GM18909 (cell line): ENCODE measurements around the gene SOX11.

Experiments
- ATAC-seq: cut with Tn5 transposase; IDR thresholded peaks from one replicate; pipeline ENCODE4 v1.9.1; 2021; ENCODE audit warnings: mild to moderate bottlenecking; ENCODE audit not compliant: unreplicated experiment, poor library complexity

The SOX11 gene

DNA sequence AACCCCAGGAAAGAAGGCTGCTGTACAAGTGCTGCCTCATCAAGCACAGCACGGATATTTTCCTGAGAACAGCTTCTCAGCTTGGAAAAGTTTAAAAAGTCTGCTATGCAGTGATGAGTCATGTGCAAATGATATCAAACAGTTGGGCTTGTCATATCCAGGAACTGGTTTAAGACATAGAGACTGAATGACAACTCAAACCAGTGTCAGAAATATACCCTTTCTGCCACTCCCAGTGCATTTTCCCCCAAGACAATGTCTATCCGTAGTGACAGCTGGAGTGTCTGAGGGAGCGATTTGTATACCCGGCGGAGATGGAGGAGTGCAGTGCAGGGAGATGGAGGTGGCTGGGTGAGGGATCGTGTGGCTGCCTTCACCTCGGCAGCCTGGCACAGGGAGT is 28.2 kb downstream of the SOX11 start:
- ATAC-seq: no peak

DNA sequence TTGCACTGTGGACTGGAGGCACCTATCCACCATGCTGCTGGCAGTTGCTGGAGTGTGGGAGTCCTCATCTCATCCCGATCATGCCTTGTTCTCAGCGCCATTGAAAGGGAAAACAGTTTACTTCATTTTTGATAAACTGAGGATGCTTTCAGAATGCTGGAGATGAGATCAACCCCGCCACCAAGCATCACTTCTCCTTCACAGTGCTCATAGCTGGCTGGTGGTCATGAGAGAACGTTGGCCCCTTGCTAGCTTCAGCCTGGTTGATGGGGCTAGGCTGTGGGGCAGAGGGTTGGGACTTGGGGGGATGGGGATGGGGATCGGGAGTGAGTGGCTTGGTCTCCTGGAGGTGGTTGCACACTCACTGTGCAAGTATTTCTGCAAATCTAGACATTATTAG is 30.1 kb downstream of the SOX11 start:
- ATAC-seq: no peak

GRCh38 chr2:5723791-5724735 is 31.9 kb downstream of the SOX11 start:
- ATAC-seq: no peak

DNA sequence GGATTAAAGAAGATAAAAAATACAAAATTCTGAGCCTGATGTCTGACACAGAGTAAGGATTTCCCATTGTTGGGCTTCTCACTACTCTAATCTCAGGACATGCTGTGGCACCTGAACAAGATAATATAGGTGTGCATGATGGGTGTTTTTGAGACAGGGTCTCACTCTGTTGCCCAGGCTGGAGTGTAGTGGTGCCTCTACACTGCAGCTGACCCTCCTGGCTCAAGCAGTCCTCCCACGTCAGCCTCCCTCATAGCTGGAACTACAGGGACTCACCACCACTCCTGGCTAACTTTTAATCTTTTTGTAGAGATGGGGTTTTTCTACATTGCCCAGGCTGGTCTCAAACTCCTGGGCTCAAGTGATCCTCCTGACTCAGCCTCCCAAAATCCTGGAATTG is 32.9 kb downstream of the SOX11 start:
- ATAC-seq: no peak

- ATAC-seq: no peak
Measured at GRCh38 chr2:5725794-5726463, 33.7 kb downstream of the SOX11 start.

DNA sequence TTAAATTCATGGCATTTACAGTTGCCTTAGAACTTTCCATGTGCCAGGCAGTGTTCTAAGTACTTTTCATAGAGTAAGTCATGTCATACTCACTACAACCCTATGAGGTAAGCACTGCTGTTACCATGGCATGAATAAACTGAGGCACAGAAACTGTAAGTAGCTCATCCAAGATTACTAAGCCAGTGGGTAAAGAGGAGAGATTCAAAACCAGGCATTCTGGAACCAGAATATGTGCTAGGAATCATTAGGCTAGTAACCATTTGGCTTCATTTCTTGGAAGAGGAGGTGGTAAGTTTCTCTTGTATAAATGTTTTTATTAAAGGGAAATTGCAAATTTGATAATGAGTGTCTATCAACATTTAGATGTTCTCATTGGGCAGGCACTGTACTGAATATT is 35.1 kb downstream of the SOX11 start:
- no peak for ATAC-seq

GRCh38 chr2:5729416-5729815 is 37.2 kb downstream of the SOX11 start:
- ATAC-seq: no peak

DNA sequence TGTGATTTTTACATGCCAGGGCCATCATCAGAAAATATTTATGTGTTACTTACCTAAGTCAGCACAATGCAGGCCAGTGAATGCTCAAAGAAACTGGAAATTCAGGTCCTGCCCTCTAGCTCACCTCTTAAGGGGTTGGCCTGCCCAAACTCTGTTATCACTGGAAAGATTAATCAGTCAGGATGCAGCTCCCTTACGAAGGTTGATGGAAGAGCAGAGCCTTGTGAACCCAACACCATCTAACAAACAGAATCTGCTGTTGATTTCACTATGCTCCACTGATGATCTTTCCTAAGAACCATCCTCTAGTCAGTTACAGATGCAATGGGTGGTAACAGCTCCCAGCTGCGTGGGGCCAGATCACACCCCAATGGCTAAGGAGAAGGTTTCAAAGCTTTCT is 38.2 kb downstream of the SOX11 start:
- no peak for ATAC-seq

GRCh38 chr2:5734859-5735520 is 42.8 kb downstream of the SOX11 start:
- ATAC-seq: no peak

DNA sequence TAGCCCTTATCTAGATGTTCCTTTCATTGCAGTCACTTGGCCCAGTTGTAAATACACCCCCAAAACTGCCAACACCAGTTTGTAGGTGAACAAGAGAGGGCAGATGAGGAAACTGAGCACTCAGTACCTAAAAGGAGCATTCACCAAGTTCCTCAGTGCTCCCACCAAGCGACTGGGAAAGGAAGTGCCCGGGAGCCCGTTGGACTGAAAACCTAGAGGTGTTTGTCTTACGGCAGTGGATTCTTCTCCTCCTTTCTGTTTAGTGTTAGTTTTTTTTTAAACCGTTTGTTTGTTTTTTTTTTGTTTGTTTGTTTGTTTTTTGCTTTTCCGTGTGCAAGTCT is 43.3 kb downstream of the SOX11 start:
- no peak for ATAC-seq

GRCh38 chr2:5736050-5736449 is 43.9 kb downstream of the SOX11 start:
- no peak for ATAC-seq

DNA sequence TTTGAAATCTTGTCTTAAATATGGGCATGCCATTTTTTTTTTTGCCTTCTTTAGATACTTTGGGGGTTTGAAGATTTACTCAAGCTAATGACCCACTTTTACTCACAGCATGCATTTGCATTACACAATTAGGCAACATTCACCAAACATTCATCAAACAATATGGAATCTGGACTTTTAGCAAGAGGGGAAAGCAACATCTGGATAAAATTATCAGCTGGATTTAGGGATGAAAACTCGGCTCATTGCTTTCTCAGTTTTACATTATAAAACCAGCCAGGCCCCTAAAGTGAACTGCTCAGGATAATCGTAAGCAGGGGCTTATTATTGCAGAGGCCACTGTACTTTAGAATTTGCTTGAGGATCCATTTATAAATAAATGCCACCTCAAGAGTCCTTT is 44.7 kb downstream of the SOX11 start:
- no peak for ATAC-seq

DNA sequence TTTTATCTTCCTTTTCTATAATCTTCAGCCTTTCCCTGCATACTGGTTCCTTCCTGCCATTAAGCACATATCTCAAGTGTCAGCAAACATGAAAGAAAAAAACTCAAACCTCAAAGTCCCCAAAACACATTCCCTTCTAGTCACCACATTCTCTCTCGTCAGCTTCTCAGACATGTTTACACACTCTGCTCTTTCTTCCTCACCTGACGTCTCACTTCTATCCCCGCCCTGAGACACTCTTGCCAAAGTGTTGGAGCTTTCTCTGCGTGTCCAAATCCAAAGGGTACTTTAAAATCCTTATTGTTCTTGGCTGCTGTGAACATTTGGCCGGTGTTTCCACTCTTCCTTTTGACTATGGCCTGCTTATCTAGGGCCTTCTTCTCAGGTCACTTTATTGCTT is 47.9 kb downstream of the SOX11 start:
- ATAC-seq: no peak

DNA sequence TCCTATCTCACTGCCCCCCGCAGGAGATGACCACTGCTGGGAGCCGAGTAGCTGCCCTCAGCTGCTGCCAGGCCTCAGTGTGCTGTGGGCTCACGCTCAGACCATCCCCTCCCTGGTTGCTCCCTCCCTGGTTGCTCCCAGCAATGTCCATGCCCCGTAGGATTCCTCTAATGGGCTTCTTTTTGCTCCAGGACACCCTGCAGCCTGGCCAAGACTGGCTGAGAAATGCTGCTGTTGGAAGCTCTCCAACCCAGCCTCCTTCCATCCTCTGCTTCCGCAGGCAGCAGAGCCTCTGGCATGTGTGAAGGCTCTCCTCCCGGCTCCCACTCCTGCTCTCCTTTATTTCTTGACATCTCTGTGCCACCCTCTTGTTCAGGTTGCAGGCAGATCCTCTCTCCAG is 48.6 kb downstream of the SOX11 start:
- ATAC-seq: no peak

DNA sequence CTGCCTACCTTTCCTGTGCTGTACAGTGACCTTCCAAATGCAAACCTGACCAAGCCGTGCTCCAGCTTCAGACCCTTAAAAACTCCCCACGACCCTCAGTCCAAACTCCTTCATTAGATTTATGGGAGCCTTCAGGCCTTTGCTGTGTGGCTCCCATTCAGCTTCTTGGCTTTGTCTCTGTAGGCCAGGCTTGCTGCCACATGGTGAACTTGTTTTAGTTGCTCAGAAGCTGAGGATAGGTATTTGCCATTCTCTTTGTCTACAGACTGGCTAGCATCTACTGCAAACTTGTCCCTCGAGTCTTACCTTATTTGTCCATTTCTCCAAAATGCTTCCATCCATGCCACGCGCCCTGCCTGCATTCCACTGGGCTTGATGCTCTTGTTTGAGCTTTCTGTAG is 49.1 kb downstream of the SOX11 start:
- no peak for ATAC-seq

DNA sequence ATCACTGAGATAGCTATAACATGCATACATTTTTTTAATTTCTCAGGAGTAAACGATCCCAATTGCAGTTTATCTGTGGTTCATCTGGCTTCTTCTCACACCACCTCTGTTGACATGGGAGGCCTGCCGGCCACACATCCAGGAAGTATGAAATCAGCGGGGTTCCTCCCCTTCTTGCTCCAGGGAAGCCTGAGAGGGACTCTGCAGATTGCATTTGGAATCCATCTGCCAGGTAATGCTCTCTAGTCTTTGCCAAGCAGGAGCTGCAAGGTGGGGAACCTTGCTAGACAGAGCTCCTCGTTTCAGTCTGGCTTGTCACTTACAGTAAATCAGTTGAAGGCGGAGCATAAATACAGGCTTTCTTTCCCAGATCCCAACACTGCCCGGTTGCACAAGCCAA is 49.9 kb downstream of the SOX11 start:
- ATAC-seq: no peak

GRCh38 chr2:5748391-5748790 is 56.2 kb downstream of the SOX11 start:
- no peak for ATAC-seq

DNA sequence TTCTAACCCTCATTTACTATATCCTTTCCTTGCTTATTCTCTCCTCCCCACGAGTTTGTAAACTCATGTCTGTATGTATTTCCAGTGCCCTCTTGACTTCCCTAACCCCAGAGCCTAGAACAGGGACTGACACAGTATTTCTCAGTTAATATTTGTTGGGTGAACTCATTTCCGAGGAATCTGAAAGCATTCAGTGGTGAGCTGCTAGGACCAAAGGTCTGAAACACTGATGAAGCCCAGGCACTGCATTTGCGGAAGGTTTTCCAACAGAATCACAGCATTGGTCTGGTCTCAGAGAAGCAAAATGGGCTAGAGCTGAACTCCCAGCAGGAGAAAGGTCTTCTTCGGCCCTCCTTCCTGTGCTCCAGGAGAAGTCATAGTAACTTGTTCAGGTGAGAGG is 56.8 kb downstream of the SOX11 start:
- ATAC-seq: no peak

DNA sequence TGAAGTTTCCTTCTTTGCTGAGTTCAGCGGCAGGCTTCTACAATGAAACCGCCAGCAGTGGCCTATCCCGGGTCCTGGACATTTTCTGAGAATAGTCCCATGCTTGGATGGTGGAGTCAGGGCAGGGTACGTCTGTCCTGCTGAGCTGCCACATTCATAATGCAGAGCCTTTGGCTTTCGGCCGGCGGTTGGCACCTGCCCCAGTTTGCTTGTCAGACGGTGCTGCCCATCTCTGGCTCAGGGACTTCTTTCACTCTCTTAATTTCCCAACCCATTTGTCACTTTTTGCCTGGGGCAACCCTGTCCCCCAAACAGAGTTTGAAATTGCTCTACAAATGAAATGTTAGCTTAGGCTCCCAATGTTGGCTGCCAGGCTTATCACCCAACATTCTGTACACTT is 57.2 kb downstream of the SOX11 start:
- ATAC-seq: no peak
